ENCODE measurements around the gene NEK9. TPM values are rescaled to one million over a fixed set of nuclear protein-coding genes. Genes with fewer than 3 reads are reported as not detected.

Gene NEK9
- total and polyA plus RNA-seq, 2 donors (not counting 3 experiments of a cell fraction or from before 2014, with no cell fraction given) = 22.1 to 65.1 TPM

GRCh38 chr14:75088153-75088552 is 38.7 kb downstream of the NEK9 start:
- no peaks in the 10 kb centered on the region for H3K27me3 ChIP-seq (ENCODE audit: control insufficient read depth in 2 of 2, insufficient read depth in 2 of 2, low read length in 2 of 2)
- H3K9me3 ChIP-seq (replicated peaks; ENCODE audit: control insufficient read depth, insufficient read depth, low read length) = no peaks in the 10 kb centered on the region
- intact Hi-C loops (cut with micrococcal nuclease) (loop anchor here (1.0 kb wide), 3 partner anchors 142 to 227 kb away; no protein-coding TSS in a partner anchor), dilution Hi-C loops (cut with MboI; ENCODE audit: extremely low pct_ligation_motif_present, low sequenced_read_pairs) (no loop called here)
- H3K9me1 ChIP-seq (replicated peaks; ENCODE audit: control insufficient read depth, extremely low read depth, insufficient read depth, low read length) = no peaks in the 10 kb centered on the region
- no peak overlapping the region for H2AFZ ChIP-seq (ENCODE audit: low read depth, low read length)
- TF ChIP-seq MAX (IDR thresholded peaks at IDR 0.05; ENCODE audit: insufficient read depth, insufficient read length) (no peak), FOS (IDR thresholded peaks at IDR 0.05; ENCODE audit: borderline replicate concordance, insufficient read depth, low read length) (no peak), POLR2A (IDR thresholded peaks at IDR 0.05; ENCODE audit: low read depth, low read length) (no peak), GATA2 (IDR thresholded peaks at IDR 0.05; ENCODE audit: insufficient read depth, insufficient read length, low read depth, low read length) (no peak), MYC (IDR thresholded peaks at IDR 0.05; ENCODE audit: low read depth, low read length) (no peak), EZH2 (IDR thresholded peaks at IDR 0.05; ENCODE audit: borderline replicate concordance, low read depth, low read length, severe bottlenecking) (no peak), JUN (IDR thresholded peaks at IDR 0.05; ENCODE audit: borderline replicate concordance, insufficient read depth, insufficient read length, low read depth) (no peak), POLR2AphosphoS5 (IDR thresholded peaks at IDR 0.05; ENCODE audit: insufficient read depth, low read depth, low read length) (no peak)
- TF ChIP-seq, protein P1, sequence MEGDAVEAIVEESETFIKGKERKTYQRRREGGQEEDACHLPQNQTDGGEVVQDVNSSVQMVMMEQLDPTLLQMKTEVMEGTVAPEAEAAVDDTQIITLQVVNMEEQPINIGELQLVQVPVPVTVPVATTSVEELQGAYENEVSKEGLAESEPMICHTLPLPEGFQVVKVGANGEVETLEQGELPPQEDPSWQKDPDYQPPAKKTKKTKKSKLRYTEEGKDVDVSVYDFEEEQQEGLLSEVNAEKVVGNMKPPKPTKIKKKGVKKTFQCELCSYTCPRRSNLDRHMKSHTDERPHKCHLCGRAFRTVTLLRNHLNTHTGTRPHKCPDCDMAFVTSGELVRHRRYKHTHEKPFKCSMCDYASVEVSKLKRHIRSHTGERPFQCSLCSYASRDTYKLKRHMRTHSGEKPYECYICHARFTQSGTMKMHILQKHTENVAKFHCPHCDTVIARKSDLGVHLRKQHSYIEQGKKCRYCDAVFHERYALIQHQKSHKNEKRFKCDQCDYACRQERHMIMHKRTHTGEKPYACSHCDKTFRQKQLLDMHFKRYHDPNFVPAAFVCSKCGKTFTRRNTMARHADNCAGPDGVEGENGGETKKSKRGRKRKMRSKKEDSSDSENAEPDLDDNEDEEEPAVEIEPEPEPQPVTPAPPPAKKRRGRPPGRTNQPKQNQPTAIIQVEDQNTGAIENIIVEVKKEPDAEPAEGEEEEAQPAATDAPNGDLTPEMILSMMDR (IDR thresholded peaks at IDR 0.05; ENCODE audit: extremely low read depth in 1 of 2, insufficient read depth in 1 of 2, low read depth in 1 of 2, low read length in 2 of 2) = no peak
- no peaks in the 10 kb centered on the region for H3K79me2 ChIP-seq (ENCODE audit: control insufficient read depth, insufficient read depth, low read length)
- H3K4me2 ChIP-seq (ENCODE audit: insufficient read depth, low read length) = no peak overlapping the region
- peaks cover 10 to 20% of the 10 kb centered on the region in 2 experiments for H3K36me3 ChIP-seq (ENCODE audit: control insufficient read depth in 2 of 2, extremely low read depth in 1 of 2, insufficient read depth in 2 of 2, low read length in 2 of 2)
- ChIA-PET POLR2A (interaction anchor here (1.0 to 1.7 kb wide), 2 partner anchors 146 to 150 kb away, joined by 3 to 6 read pairs; no protein-coding TSS in a partner anchor), CTCF (interaction anchor here (0.6 to 6.2 kb wide), 46 partner anchors 9 to 226 kb away, joined by 3 to 109 read pairs (median 5); partner anchors contain the start of genes ACYP1, PGF, PROX2 and RPS6KL1)
- FAIRE-seq (no peak), DNase-seq (ENCODE audit: low read depth, low spot score) (no peak)
- H3K9ac ChIP-seq (replicated peaks; ENCODE audit: extremely low read depth, insufficient read depth, low read length) = no peak overlapping the region
- peaks cover 4% of the 10 kb centered on the region for H3K4me1 ChIP-seq (ENCODE audit: control insufficient read depth, extremely low read depth, insufficient read depth, low read length)
- no peaks in the 10 kb centered on the region for H4K20me1 ChIP-seq (replicated peaks; ENCODE audit: control insufficient read depth, extremely low read depth, insufficient read depth, low read length)
- BruUV-seq (replicated peaks) = no TSS peak
- no peak overlapping the region for H3K27ac ChIP-seq (ENCODE audit: insufficient read depth, low read depth, low read length)
- H3K4me3 ChIP-seq (replicated peaks in 1 of 3; ENCODE audit: insufficient read depth in 1 of 3, low read depth in 1 of 3, low read length in 3 of 3) = no peak overlapping the region
